Stimulated activated CD4-positive, alpha-beta T cell treated with anti-CD3 and anti-CD28 coated beads, Interleukin-4, amount 100 ng/mL, for 48 hours (primary cell): ENCODE measurements around the gene ABCA12.

Source experiments
- DNase-seq, 2 donors: peaks; one replicate each; pipeline ENCODE4 v3.0.0-alpha.2; 2020; ENCODE audit warnings: low read depth in 2 of 2

The ABCA12 gene

DNA sequence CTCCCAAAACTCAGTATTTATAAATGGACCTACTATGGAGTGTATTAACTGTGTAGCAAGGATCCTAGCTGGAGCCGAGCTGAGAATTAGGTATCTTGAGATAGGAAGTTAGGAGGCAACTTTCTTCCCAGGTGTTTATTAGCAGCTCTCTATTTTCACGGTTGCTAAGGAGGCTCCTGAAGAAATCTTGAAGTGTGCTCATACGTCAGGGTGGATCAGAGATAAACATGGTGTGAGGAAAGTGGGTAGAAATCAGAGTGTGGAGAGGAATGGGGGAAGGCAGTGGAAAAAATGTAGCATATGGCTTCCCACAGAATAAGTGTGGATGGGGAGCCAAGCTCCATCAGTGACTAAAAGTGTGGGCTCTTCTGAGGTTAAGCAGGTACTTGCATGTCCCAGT lies 104.3 kb downstream of the ABCA12 start:
- no peak for DNase-seq

GRCh38 chr2:215032153-215032552 lies 106.3 kb downstream of the ABCA12 start:
- DNase-seq, result no peak

DNA sequence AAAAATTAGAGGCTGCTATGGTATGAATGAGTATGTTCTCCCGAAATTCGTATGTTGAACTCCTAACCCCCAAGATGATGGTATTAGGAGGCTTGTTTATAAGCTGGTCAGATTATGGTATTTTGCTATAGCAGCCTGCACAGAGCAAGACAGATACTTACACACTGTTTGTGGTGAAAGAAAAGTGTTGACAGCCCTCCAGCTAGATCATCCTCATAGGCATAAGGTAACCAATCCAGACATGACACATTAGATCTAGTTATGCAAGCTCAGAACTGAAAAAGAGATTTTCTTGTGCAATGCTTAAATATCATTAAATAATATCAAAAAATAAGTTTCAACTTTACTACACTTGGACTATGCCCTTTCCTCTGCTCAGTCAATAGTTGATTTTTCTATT lies 107.1 kb downstream of the ABCA12 start:
- no peak for DNase-seq

DNA sequence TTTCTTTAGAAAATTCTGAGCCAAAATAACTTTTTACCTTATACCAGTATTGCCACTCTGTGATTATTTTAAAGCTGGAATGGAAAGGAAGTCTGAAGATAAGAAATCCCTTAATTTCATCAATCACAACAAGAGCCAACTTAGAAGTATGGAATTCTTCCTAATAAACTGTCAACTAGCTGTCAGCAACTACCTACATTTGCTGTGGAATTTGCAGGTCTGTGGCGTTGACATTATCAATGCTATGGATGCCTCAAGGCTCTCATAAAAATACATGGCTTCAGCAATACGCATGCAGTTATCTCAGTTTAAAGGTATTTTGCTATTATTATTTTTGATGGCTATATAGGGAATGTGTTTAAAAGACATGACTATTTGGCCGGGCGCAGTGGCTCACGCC lies 108.5 kb downstream of the ABCA12 start:
- no peak for DNase-seq

- no peak for DNase-seq
These were observed 110.2 kb downstream of the ABCA12 start for GRCh38 chr2:215028231-215028630.

GRCh38 chr2:215027779-215028178 lies 110.6 kb downstream of the ABCA12 start:
- DNase-seq, result no peak

GRCh38 chr2:215022910-215023309 lies 115.5 kb downstream of the ABCA12 start:
- DNase-seq, result no peak

DNA sequence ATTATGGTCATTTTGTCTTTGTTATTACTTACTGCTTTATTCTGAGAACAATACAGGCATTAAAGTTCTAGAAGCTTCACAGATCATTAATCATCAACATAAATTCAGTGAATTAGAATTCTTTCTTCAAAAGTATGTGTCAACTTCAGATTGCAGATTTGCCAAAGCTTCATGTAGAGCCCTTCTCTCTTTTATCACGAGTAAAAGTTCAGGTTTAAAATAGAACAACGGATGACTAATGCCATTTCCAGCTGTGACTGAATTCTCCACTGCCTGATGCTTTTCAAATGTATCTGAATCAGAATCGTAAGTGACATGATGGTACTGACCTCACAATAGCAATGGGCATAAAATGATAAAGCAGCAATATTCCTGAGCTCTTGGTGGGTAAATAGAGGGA lies 116.0 kb downstream of the ABCA12 start:
- no peak for DNase-seq

GRCh38 chr2:215020283-215020682 lies 118.1 kb downstream of the ABCA12 start:
- DNase-seq, result no peak

GRCh38 chr2:215019521-215020145 lies 118.8 kb downstream of the ABCA12 start:
- DNase-seq, result no peak

DNA sequence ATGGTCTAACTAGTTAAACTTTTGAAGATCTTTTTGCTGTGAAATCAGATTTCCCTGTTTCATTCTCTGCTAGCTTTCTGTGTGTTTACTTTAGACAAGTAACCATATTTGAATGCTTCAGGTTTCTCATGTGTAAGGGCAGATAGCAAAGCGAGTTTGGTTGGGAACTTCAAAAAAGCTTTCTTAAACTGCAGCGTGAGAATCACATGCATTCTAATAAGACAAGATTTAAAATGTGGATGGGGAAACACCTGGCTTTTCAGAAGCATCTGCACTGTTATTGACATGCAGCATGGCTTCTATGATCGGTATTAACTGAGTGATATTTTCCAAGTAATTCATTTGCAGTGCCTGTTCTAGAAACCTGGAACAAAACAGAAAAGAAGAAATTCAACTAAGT lies 119.3 kb downstream of the ABCA12 start:
- no peak for DNase-seq

- DNase-seq, result no peak
These were observed 123.0 kb downstream of the ABCA12 start for GRCh38 chr2:215015421-215015820.

GRCh38 chr2:215010390-215010789 lies 128.0 kb downstream of the ABCA12 start:
- no peak for DNase-seq

DNA sequence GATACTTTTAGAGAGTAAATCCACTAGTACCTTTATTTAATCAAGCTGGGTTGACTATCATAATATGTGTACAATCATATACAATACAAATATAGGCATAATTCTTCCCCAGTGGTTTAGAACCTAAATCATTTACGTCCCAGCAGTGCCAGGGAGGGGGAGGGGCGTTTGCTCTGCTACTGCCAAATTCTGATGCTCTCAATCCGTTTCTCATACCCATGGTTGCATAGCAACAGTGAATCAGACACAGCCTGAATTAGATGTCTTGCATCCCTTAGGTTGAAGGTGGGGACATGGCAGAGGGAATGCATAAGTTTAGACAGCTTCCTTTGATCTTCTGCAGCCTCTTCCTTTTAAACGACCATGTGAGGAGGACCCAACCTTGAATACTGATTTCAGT lies 135.4 kb downstream of the ABCA12 start:
- no peak for DNase-seq

- DNase-seq, result no peak
These were observed 135.9 kb downstream of the ABCA12 start for GRCh38 chr2:215002500-215002899.

DNA sequence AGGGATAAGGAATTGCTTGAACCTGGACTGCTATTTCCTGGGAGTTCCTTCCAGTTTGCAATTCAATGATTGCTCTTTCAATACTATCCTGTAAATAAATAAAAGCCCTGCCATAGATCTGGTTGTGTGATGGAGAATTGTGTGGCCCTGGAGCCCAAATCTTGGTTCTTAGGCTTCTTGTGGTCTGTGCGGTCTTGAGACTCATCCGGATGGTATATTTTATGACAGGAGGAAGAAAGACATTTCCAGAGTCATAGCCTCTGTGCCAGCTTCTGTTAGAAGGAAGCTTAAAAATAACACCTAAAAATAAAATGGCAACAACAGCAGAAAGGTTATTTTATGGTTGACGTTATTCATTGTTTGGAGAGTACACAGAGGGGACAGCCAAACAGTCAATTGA lies 137.7 kb downstream of the ABCA12 start:
- no peak for DNase-seq

GRCh38 chr2:214995926-214996670 lies 142.3 kb downstream of the ABCA12 start:
- no peak for DNase-seq

GRCh38 chr2:214995409-214995808 lies 143.0 kb downstream of the ABCA12 start:
- no peak for DNase-seq

DNA sequence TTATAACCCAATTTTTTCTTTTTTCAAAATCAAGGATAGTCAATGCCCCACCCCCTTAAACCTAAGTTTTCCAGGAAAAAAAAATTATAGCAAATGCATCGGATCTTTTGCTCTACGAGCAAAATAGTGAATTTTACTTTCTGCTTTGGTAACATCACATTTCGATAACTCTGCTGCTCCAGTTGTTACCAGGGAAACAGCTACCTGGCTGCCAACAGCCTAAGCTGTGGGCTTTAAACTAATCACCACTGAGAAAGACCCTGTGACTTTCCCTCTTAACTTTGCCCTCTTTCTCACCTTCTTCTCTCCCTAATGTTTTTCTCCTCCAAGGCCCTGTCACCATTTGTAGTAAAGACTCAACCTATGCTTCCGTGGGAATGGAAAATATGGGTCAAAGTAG lies 145.5 kb downstream of the ABCA12 start:
- DNase-seq, result no peak

DNA sequence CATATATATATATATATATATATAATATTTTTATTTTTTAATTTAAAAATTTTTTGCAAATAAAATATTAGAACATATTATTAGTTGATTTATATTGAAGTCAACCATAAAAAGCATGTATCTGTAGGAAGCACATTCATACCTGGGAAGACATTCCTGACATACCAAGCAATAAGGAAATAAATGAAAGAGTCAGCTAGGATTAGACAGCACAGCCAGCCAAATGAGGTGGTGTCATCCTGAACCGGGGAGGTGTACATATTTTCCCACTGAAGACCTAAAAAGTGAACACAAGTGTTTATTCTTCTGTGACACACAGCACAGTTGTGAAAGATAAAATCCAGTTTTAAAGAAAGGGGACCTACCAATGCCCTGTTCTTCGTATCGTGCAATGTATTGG lies 149.2 kb downstream of the ABCA12 start:
- no peak for DNase-seq

GRCh38 chr2:214987261-214987660 lies 151.2 kb downstream of the ABCA12 start:
- no peak for DNase-seq

DNA sequence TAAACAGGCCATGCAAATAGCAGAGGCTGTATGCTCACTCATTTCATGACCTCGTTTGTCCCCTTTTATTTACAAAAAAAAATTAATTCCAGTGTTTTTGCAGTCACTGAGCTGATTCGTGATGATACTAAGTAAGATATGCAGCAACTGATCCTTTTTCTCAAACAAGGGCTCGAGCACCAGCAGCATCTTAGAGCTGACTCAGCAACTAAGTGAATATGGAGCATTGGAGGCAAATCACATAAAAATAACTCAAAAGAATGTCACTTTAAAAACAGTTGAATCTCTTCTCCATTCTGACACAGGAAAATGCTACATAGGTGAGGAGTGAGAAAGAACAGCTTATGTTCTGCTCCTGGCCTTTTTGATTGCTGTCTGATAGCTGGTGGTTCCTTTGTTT lies 152.8 kb downstream of the ABCA12 start:
- no peak for DNase-seq

- no peak for DNase-seq
These were observed 172.0 kb downstream of the ABCA12 start for GRCh38 chr2:214966420-214966819.

GRCh38 chr2:214960677-214961076 lies 177.7 kb downstream of the ABCA12 start:
- DNase-seq, result no peak
